ENCODE results near the gene OTOF.

Gene OTOF

DNA sequence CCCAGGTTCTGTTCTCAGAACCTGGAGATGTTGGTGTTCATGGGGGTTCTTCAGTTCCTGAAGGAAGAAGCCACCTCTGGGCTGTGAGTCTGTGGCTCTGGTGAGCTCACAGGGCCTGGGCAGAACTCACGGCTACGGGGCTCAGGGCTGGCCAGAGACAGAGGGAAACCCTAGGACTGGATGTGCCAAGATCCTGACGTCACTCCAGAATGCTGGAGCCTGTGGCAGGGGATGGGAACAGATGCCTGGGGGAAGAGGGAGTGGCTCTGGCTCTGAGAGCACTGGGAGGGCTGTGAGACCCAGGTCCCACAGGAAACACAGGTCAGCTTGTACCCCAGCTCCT, at the start of gene OTOF:
TSS of gene OTOF (minus strand) at position 214 of the 343 bp plus-strand sequence.
- H3K9me3 Mint-ChIP-seq = no peaks in the 10 kb centered on the region
- no peak within 1 kb of the TSS for H3K27ac Mint-ChIP-seq
- peaks cover 10% of the 10 kb centered on the region for H3K27me3 Mint-ChIP-seq
- H3K4me1 Mint-ChIP-seq (ENCODE audit: low read depth) = peaks cover 7% of the 10 kb centered on the region
- no peak within 1 kb of the TSS for H3K4me3 Mint-ChIP-seq
- no peaks in the 10 kb centered on the region for H3K36me3 Mint-ChIP-seq (ENCODE audit: low read depth)
- intact Hi-C loops (cut with micrococcal nuclease) = no loop called here

DNA sequence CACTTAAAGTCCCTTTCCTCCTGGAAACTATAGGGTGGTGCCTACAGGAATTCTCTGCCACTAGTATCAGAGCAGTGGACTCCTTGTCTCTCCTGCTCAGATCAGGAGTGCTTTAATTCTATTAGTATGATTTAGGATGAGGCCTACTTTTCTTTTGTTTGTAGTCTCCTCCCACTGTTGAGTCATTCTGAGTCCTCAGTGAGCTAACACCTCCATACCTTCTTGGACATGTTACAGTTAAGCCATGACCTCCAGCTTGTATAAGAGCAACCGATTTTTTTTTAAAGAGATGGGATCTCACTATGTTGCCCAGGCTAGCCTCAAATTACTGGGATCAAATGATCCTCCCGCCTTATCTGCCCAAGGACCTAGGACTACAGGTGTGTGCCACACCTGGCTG, 48.7 kb upstream of the OTOF start:
- no peak overlapping the region for H3K4me3 Mint-ChIP-seq
- peaks cover 4% of the 10 kb centered on the region for H3K27me3 Mint-ChIP-seq
- no peaks in the 10 kb centered on the region for H3K36me3 Mint-ChIP-seq (ENCODE audit: low read depth)
- no peaks in the 10 kb centered on the region for H3K4me1 Mint-ChIP-seq (ENCODE audit: low read depth)
- H3K27ac Mint-ChIP-seq = no peak overlapping the region
- intact Hi-C loops (cut with micrococcal nuclease) = no loop called here
- H3K9me3 Mint-ChIP-seq = no peaks in the 10 kb centered on the region

- intact Hi-C loops (cut with micrococcal nuclease) = no loop called here
- Mint-ChIP-seq H3K4me3 (no peak overlapping the region), H3K9me3 (no peaks in the 10 kb centered on the region), H3K36me3 (ENCODE audit: low read depth) (no peaks in the 10 kb centered on the region), H3K27ac (no peak overlapping the region), H3K4me1 (ENCODE audit: low read depth) (no peaks in the 10 kb centered on the region), H3K27me3 (peaks cover 6% of the 10 kb centered on the region)
Observed at GRCh38 chr2:26526105-26526504, 48.2 kb upstream of the OTOF start.

DNA sequence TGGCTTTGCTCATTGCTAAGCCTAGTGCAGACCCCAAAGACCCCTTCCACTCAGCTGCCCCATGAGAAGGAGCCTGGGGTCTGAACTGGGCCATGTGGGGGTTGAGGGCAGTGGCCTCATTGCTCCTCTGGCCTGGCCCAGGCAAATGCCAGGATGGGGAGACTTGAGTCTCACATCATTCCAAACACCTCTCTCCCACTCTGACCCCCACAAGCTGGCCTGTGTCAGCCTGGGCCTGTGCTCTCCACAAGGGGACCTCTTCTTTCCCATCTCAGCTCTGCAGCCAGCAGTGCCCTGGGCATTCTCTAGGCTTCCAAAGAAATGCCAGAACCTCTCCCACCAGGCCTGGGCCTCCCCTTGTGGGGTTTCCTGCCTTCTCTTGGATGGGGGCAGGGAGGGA, 45.8 kb upstream of the OTOF start:
- Mint-ChIP-seq H3K36me3 (ENCODE audit: low read depth) (no peaks in the 10 kb centered on the region), H3K9me3 (no peaks in the 10 kb centered on the region)

DNA sequence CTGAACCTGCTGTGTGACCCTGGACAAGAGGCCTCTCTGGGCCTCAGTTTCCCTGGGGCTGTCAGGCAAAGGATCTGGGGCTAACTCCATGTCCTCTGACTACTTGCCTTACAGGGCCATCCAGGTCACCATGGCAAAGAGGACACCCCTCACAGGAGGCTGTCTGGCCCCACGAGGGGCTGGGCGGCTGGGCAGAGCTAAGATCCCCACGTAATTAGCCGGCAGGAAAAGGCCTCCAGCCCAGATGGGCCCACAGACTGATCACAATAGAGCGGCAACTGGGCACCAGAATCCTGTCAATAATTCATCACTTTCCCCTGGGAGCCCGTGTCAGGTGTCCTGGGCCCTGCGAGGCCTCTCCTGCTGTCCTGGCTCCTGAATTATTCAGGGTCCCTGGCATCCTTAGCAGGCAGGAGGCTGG, 44.8 kb upstream of the OTOF start:
- peaks cover 11% of the 10 kb centered on the region for H3K27me3 Mint-ChIP-seq
- H3K4me1 Mint-ChIP-seq (ENCODE audit: low read depth) = no peaks in the 10 kb centered on the region
- H3K9me3 Mint-ChIP-seq = no peaks in the 10 kb centered on the region
- intact Hi-C loops (cut with micrococcal nuclease) = no loop called here
- no peak overlapping the region for H3K27ac Mint-ChIP-seq
- H3K4me3 Mint-ChIP-seq = no peak overlapping the region
- H3K36me3 Mint-ChIP-seq (ENCODE audit: low read depth) = no peaks in the 10 kb centered on the region

More for the DNA sequence above, 45.8 kb upstream of the OTOF start:
- intact Hi-C loops (cut with micrococcal nuclease) = no loop called here
- Mint-ChIP-seq H3K4me3 (no peak overlapping the region), H3K27ac (no peak overlapping the region), H3K4me1 (ENCODE audit: low read depth) (no peaks in the 10 kb centered on the region), H3K27me3 (peaks cover 11% of the 10 kb centered on the region)

DNA sequence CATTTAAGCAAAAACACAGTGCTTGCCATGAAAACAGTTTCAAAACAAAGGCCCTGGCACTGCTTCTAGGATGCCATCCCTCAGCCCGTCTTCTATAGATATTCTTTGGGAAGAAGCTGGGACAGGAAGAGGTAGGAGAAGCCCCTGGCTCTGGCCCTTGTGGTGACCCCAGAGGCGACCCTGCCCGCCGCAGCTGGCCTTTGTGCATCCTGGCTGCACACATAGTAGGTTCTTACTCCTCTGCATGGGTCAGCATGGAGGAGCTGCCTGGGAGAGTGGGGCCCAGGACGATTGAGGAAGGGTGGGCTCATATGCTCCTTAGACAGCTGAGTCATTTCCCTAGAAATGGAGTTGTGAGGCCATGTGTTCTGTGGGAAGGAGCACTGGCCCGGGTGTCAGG, 44.4 kb upstream of the OTOF start:
- Mint-ChIP-seq H3K27me3 (peaks cover 11% of the 10 kb centered on the region), H3K27ac (no peak overlapping the region), H3K36me3 (ENCODE audit: low read depth) (no peaks in the 10 kb centered on the region), H3K9me3 (no peaks in the 10 kb centered on the region), H3K4me1 (ENCODE audit: low read depth) (no peaks in the 10 kb centered on the region), H3K4me3 (no peak overlapping the region)
- intact Hi-C loops (cut with micrococcal nuclease) = no loop called here

GRCh38 chr2:26521913-26522180, 43.9 kb upstream of the OTOF start:
- H3K4me3 Mint-ChIP-seq = no peak overlapping the region
- H3K36me3 Mint-ChIP-seq (ENCODE audit: low read depth) = no peaks in the 10 kb centered on the region
- peaks cover 11% of the 10 kb centered on the region for H3K27me3 Mint-ChIP-seq
- H3K27ac Mint-ChIP-seq = no peak overlapping the region
- H3K9me3 Mint-ChIP-seq = no peaks in the 10 kb centered on the region
- no peaks in the 10 kb centered on the region for H3K4me1 Mint-ChIP-seq (ENCODE audit: low read depth)
- intact Hi-C loops (cut with micrococcal nuclease) = no loop called here

DNA sequence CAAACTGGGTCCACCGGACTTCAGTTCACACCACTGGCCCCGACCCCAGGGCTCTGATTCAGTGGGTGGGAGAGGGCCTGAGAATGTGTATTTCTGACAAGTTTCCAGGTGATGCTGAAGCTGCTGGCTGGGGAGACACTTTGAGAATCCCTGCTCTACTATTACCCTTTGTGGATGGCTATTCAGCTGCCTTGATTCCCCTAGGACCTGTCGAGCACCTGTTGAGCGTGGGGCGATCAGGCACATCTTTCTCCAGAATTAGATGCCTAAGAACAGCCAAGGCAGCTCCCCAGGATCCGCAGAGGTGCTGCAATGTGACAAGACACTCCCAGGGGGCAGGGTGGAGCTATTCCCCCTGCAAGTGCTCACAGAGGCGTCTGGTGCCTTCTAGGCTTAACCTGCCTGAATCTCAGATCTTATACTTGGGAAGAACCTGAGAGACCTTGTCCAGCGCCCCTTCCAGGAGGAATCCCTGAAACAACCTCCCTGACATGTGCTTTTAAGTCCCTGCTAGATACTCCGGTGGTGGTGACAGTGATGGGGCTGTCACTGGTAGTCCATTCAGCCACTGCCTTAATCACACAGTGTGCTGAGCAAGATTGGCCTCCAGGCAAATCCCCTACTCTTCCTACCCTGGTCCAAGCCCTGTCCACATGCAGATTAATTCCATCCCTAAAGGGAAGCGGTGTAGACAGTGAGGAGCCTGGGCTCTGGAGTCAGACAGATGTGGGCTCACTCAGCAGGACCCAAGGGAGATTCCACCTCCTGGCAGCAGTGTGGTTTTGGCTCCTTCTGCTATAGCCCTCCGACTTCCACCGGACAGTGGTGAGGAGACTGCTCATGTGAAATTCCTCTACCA, 43.4 kb upstream of the OTOF start:
- Mint-ChIP-seq H3K4me1 (ENCODE audit: low read depth) (no peaks in the 10 kb centered on the region), H3K27me3 (peaks cover 11% of the 10 kb centered on the region), H3K4me3 (no peak overlapping the region), H3K9me3 (no peaks in the 10 kb centered on the region), H3K36me3 (ENCODE audit: low read depth) (no peaks in the 10 kb centered on the region), H3K27ac (no peak overlapping the region)
- intact Hi-C loops (cut with micrococcal nuclease) = no loop called here

DNA sequence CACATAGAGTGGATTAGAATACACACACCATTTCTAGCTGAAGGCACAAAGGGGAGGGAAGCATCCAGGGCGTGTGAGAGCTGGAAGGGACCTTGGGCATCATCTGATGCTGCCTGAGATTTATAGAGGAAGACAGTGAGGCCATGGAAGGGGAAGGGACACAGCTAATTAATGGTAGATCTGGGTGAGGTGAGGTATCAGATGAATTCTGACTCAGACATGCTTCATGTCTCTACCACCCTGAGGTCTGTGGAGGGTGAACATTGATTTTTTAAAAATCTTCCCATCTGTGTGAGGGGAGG, 42.2 kb upstream of the OTOF start:
- Mint-ChIP-seq H3K27ac (no peak overlapping the region), H3K36me3 (ENCODE audit: low read depth) (no peaks in the 10 kb centered on the region), H3K4me1 (ENCODE audit: low read depth) (no peaks in the 10 kb centered on the region), H3K4me3 (no peak overlapping the region), H3K27me3 (peaks cover 11% of the 10 kb centered on the region), H3K9me3 (no peaks in the 10 kb centered on the region)
- intact Hi-C loops (cut with micrococcal nuclease) = no loop called here

GRCh38 chr2:26519396-26520147, 41.6 kb upstream of the OTOF start:
- Mint-ChIP-seq H3K27ac (no peak overlapping the region), H3K9me3 (no peaks in the 10 kb centered on the region), H3K27me3 (peaks cover 11% of the 10 kb centered on the region), H3K36me3 (ENCODE audit: low read depth) (no peaks in the 10 kb centered on the region), H3K4me3 (no peak overlapping the region), H3K4me1 (ENCODE audit: low read depth) (no peaks in the 10 kb centered on the region)
- intact Hi-C loops (cut with micrococcal nuclease) = no loop called here

- H3K27ac Mint-ChIP-seq = no peak overlapping the region
- intact Hi-C loops (cut with micrococcal nuclease) = no loop called here
- H3K9me3 Mint-ChIP-seq = no peaks in the 10 kb centered on the region
- H3K27me3 Mint-ChIP-seq = peaks cover 19% of the 10 kb centered on the region
- H3K4me3 Mint-ChIP-seq = no peak overlapping the region
- no peaks in the 10 kb centered on the region for H3K36me3 Mint-ChIP-seq (ENCODE audit: low read depth)
- no peaks in the 10 kb centered on the region for H3K4me1 Mint-ChIP-seq (ENCODE audit: low read depth)
Observed at GRCh38 chr2:26516781-26517180, 38.9 kb upstream of the OTOF start.

- intact Hi-C loops (cut with micrococcal nuclease) = no loop called here
- Mint-ChIP-seq H3K4me1 (ENCODE audit: low read depth) (no peaks in the 10 kb centered on the region), H3K27me3 (peaks cover 17% of the 10 kb centered on the region), H3K36me3 (ENCODE audit: low read depth) (no peaks in the 10 kb centered on the region), H3K4me3 (no peak overlapping the region), H3K27ac (no peak overlapping the region), H3K9me3 (no peaks in the 10 kb centered on the region)
Observed at GRCh38 chr2:26516246-26516645, 38.3 kb upstream of the OTOF start.

DNA sequence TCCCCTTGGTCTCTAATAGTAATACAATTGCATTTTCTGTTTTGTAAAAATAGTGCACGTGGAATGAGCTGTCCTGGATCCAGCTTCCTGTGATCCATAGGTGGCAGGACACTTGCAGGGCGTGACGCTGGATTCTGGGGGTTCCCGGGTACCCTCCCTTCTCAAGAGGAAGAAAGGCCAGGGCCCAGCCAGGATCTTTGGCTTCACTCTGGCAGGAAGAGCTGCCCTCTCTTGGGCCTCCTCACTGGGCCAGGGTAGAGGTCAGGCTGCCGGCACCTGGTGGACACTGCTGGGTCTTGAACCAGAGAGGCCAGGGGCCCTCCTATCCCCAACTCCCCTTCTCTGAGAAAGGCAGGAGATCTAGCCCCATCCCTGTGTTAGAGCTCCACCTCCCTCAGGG, 37.8 kb upstream of the OTOF start:
- no peak overlapping the region for H3K27ac Mint-ChIP-seq
- H3K27me3 Mint-ChIP-seq = peaks cover 15% of the 10 kb centered on the region
- H3K4me1 Mint-ChIP-seq (ENCODE audit: low read depth) = no peaks in the 10 kb centered on the region
- intact Hi-C loops (cut with micrococcal nuclease) = no loop called here
- H3K9me3 Mint-ChIP-seq = no peaks in the 10 kb centered on the region
- H3K36me3 Mint-ChIP-seq (ENCODE audit: low read depth) = no peaks in the 10 kb centered on the region
- H3K4me3 Mint-ChIP-seq = no peak overlapping the region

GRCh38 chr2:26514045-26514444, 36.1 kb upstream of the OTOF start:
- intact Hi-C loops (cut with micrococcal nuclease) = no loop called here
- Mint-ChIP-seq H3K27me3 (peaks cover 11% of the 10 kb centered on the region), H3K4me1 (ENCODE audit: low read depth) (no peaks in the 10 kb centered on the region), H3K27ac (no peak overlapping the region), H3K9me3 (no peaks in the 10 kb centered on the region), H3K36me3 (ENCODE audit: low read depth) (no peaks in the 10 kb centered on the region), H3K4me3 (no peak overlapping the region)

DNA sequence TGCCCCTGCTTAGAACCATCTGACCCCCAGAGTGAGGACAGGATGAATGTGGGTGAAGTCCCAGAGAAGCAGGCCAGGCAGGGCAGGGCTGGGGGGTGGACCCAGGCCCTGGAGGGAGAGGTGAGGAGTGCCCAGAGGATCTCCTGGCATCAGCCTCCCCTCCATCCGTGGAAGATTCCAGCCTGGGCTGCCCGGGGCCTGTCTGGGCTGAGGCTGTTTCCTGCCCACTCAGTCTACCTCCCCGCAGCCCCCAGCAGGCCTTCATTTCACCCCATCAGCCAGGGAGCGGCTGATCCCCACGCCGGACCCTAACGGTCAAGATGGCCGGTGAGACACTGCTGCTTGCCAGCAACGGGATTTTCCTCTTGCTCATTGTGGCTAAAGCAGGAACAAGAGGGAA, 35.3 kb upstream of the OTOF start:
- H3K27ac Mint-ChIP-seq = no peak overlapping the region
- H3K27me3 Mint-ChIP-seq = peaks cover 8% of the 10 kb centered on the region
- H3K4me1 Mint-ChIP-seq (ENCODE audit: low read depth) = no peaks in the 10 kb centered on the region
- no peak overlapping the region for H3K4me3 Mint-ChIP-seq
- H3K9me3 Mint-ChIP-seq = no peaks in the 10 kb centered on the region
- no peaks in the 10 kb centered on the region for H3K36me3 Mint-ChIP-seq (ENCODE audit: low read depth)
- intact Hi-C loops (cut with micrococcal nuclease) = no loop called here

Measured in dendritic cell treated with granulocyte-macrophage colony-stimulating factor and Interleukin-4, amounts not matched to agents 40 ng/mL and 50 ng/mL, for 4 days (primary cell).